ENCODE data around the gene MRC1.

Gene MRC1

GRCh38 chr10:17808971-17809841 lies at the start of gene MRC1:
Gene MRC1 (plus strand): TSS chr10:17809348. CDS start chr10:17809466, 118 bp downstream.
- no peak within 1 kb of the TSS for H3K27ac Mint-ChIP-seq
- H3K4me3 Mint-ChIP-seq = no peak within 1 kb of the TSS
- CTCF ChIA-PET = interaction anchor here (0.6 kb wide), 1 partner anchor 130 kb away, joined by 3 read pairs; no protein-coding TSS in a partner anchor

GRCh38 chr10:17764142-17764541 lies 45.0 kb upstream of the MRC1 start:
- no peaks in the 10 kb centered on the region for H3K9me3 Mint-ChIP-seq
- no peak for DNase-seq
- H3K27me3 Mint-ChIP-seq = no peaks in the 10 kb centered on the region
- H3K36me3 Mint-ChIP-seq = no peaks in the 10 kb centered on the region
- no peaks in the 10 kb centered on the region for H3K4me1 Mint-ChIP-seq
- CTCF ChIA-PET = no interaction called here
- no peak overlapping the region for H3K27ac Mint-ChIP-seq
- no peak overlapping the region for H3K4me3 Mint-ChIP-seq

More at GRCh38 chr10:17808971-17809841, at the start of gene MRC1:
- Mint-ChIP-seq H3K27me3 (peaks cover 20% of the 10 kb centered on the region), H3K9me3 (no peaks in the 10 kb centered on the region), H3K36me3 (no peaks in the 10 kb centered on the region), H3K4me1 (peaks cover 3% of the 10 kb centered on the region)
- no peak for DNase-seq

GRCh38 chr10:17765602-17766001 lies 43.5 kb upstream of the MRC1 start:
- H3K27ac Mint-ChIP-seq = no peak overlapping the region
- DNase-seq = no peak
- H3K4me1 Mint-ChIP-seq = no peaks in the 10 kb centered on the region
- CTCF ChIA-PET = no interaction called here
- no peaks in the 10 kb centered on the region for H3K36me3 Mint-ChIP-seq
- no peaks in the 10 kb centered on the region for H3K9me3 Mint-ChIP-seq
- H3K27me3 Mint-ChIP-seq = no peaks in the 10 kb centered on the region
- no peak overlapping the region for H3K4me3 Mint-ChIP-seq

- Mint-ChIP-seq H3K27ac (no peak overlapping the region), H3K4me1 (no peaks in the 10 kb centered on the region), H3K27me3 (no peaks in the 10 kb centered on the region), H3K36me3 (no peaks in the 10 kb centered on the region), H3K9me3 (no peaks in the 10 kb centered on the region), H3K4me3 (no peak overlapping the region)
- CTCF ChIA-PET = no interaction called here
- DNase-seq = no peak
These were observed 42.4 kb upstream of the MRC1 start for GRCh38 chr10:17766731-17767130.

GRCh38 chr10:17768496-17768895 lies 40.7 kb upstream of the MRC1 start:
- Mint-ChIP-seq H3K27ac (no peak overlapping the region), H3K4me1 (no peaks in the 10 kb centered on the region), H3K9me3 (no peaks in the 10 kb centered on the region), H3K27me3 (no peaks in the 10 kb centered on the region), H3K4me3 (no peak overlapping the region), H3K36me3 (no peaks in the 10 kb centered on the region)
- DNase-seq = no peak
- CTCF ChIA-PET = no interaction called here

GRCh38 chr10:17768957-17769356 lies 40.2 kb upstream of the MRC1 start:
- Mint-ChIP-seq H3K36me3 (no peaks in the 10 kb centered on the region), H3K27me3 (no peaks in the 10 kb centered on the region), H3K27ac (no peak overlapping the region), H3K4me3 (no peak overlapping the region), H3K9me3 (no peaks in the 10 kb centered on the region), H3K4me1 (no peaks in the 10 kb centered on the region)
- CTCF ChIA-PET = no interaction called here
- DNase-seq = no peak

GRCh38 chr10:17771017-17771416 lies 38.1 kb upstream of the MRC1 start:
- Mint-ChIP-seq H3K9me3 (no peaks in the 10 kb centered on the region), H3K27ac (no peak overlapping the region), H3K36me3 (no peaks in the 10 kb centered on the region), H3K27me3 (no peaks in the 10 kb centered on the region), H3K4me3 (no peak overlapping the region), H3K4me1 (no peaks in the 10 kb centered on the region)
- DNase-seq = no peak
- CTCF ChIA-PET = no interaction called here

- peaks cover 4% of the 10 kb centered on the region for H3K27me3 Mint-ChIP-seq
- no peak overlapping the region for H3K4me3 Mint-ChIP-seq
- CTCF ChIA-PET = no interaction called here
- no peak overlapping the region for H3K27ac Mint-ChIP-seq
- H3K36me3 Mint-ChIP-seq = no peaks in the 10 kb centered on the region
- no peaks in the 10 kb centered on the region for H3K4me1 Mint-ChIP-seq
- DNase-seq = no peak
- no peaks in the 10 kb centered on the region for H3K9me3 Mint-ChIP-seq
These were observed 29.4 kb upstream of the MRC1 start for GRCh38 chr10:17779784-17780183.

GRCh38 chr10:17780727-17781126 lies 28.4 kb upstream of the MRC1 start:
- CTCF ChIA-PET = interaction anchor here (0.6 to 1.1 kb wide), 2 partner anchors 156 to 174 kb away, joined by 3 read pairs; no protein-coding TSS in a partner anchor
- no peak overlapping the region for H3K4me3 Mint-ChIP-seq
- H3K27me3 Mint-ChIP-seq = peaks cover 4% of the 10 kb centered on the region
- no peak overlapping the region for H3K27ac Mint-ChIP-seq
- H3K9me3 Mint-ChIP-seq = no peaks in the 10 kb centered on the region
- no peaks in the 10 kb centered on the region for H3K36me3 Mint-ChIP-seq
- H3K4me1 Mint-ChIP-seq = no peaks in the 10 kb centered on the region
- DNase-seq = no peak

GRCh38 chr10:17781856-17782255 lies 27.3 kb upstream of the MRC1 start:
- Mint-ChIP-seq H3K4me3 (no peak overlapping the region), H3K36me3 (no peaks in the 10 kb centered on the region), H3K27ac (no peak overlapping the region), H3K27me3 (peaks cover 3% of the 10 kb centered on the region), H3K9me3 (no peaks in the 10 kb centered on the region), H3K4me1 (no peaks in the 10 kb centered on the region)
- CTCF ChIA-PET = no interaction called here
- DNase-seq = no peak

GRCh38 chr10:17782921-17783665 lies 26.1 kb upstream of the MRC1 start:
- Mint-ChIP-seq H3K4me3 (no peak overlapping the region), H3K36me3 (no peaks in the 10 kb centered on the region), H3K9me3 (no peaks in the 10 kb centered on the region), H3K4me1 (no peaks in the 10 kb centered on the region), H3K27me3 (no peaks in the 10 kb centered on the region), H3K27ac (no peak overlapping the region)
- no peak for DNase-seq
- CTCF ChIA-PET = no interaction called here

GRCh38 chr10:17783751-17784150 lies 25.4 kb upstream of the MRC1 start:
- H3K36me3 Mint-ChIP-seq = no peaks in the 10 kb centered on the region
- no peak overlapping the region for H3K4me3 Mint-ChIP-seq
- H3K27me3 Mint-ChIP-seq = no peaks in the 10 kb centered on the region
- H3K9me3 Mint-ChIP-seq = no peaks in the 10 kb centered on the region
- CTCF ChIA-PET = no interaction called here
- no peaks in the 10 kb centered on the region for H3K4me1 Mint-ChIP-seq
- no peak for DNase-seq
- H3K27ac Mint-ChIP-seq = no peak overlapping the region

GRCh38 chr10:17784688-17785087 lies 24.5 kb upstream of the MRC1 start:
- no peaks in the 10 kb centered on the region for H3K27me3 Mint-ChIP-seq
- no peak overlapping the region for H3K4me3 Mint-ChIP-seq
- no peaks in the 10 kb centered on the region for H3K4me1 Mint-ChIP-seq
- H3K27ac Mint-ChIP-seq = no peak overlapping the region
- no peaks in the 10 kb centered on the region for H3K36me3 Mint-ChIP-seq
- CTCF ChIA-PET = no interaction called here
- no peaks in the 10 kb centered on the region for H3K9me3 Mint-ChIP-seq
- DNase-seq = no peak

GRCh38 chr10:17785276-17785930 lies 23.7 kb upstream of the MRC1 start:
- Mint-ChIP-seq H3K27me3 (no peaks in the 10 kb centered on the region), H3K27ac (no peak overlapping the region), H3K9me3 (no peaks in the 10 kb centered on the region), H3K36me3 (no peaks in the 10 kb centered on the region), H3K4me3 (no peak overlapping the region), H3K4me1 (no peaks in the 10 kb centered on the region)
- DNase-seq = no peak
- CTCF ChIA-PET = no interaction called here

All from activated naive CD4-positive, alpha-beta T cell treated with anti-CD3 and anti-CD28 coated beads, Interleukin-2, amount 10 ng/mL, durations not matched to agents 7 days and 5 days (primary cell).